Mammary epithelial cell (primary cell): ENCODE results near the gene WDR27.

Experiments
- CTCF ChIP-seq, 2 donors: IDR thresholded peaks in 1 of 2; conservative IDR thresholded peaks in 1 of 2; 2 replicates each; pipeline ENCODE4 v1.5.1; 2011 to 2012; ENCODE audit warnings: inconsistent platforms in 2 of 2, low read length in 2 of 2, mild to moderate bottlenecking in 2 of 2, control low read depth in 1 of 2, low read depth in 1 of 2; ENCODE audit not compliant: insufficient read depth in 1 of 2; ENCODE audit errors: extremely low read depth in 1 of 2
- EZH2 ChIP-seq: IDR thresholded peaks from 2 replicates; pipeline ENCODE4 v1.6.1; 2012; ENCODE audit warnings: low read length, inconsistent platforms, borderline replicate concordance

GRCh38 chr6:169677096-169677495 lies 24.7 kb downstream of the WDR27 start:
- no peak for TF ChIP-seq CTCF (conservative IDR thresholded peaks at IDR 0.05 in 1 of 2, IDR thresholded peaks at IDR 0.05 in 1 of 2; ENCODE audit: extremely low read depth in 1 of 2, insufficient read depth in 1 of 2, low read depth in 1 of 2, low read length in 2 of 2)
- TF ChIP-seq EZH2 = no peak
